CD14-positive monocyte (primary cell): ENCODE data around the gene GLMP. TPM values are rescaled to one million over a fixed set of nuclear protein-coding genes. Genes with fewer than 3 reads are reported as not detected.

Source experiments
- DNase-seq, 3 donors: peaks; one replicate each; pipeline ENCODE4 v3.0.0-alpha.2; 2011 to 2022
- H2AFZ ChIP-seq: 2 replicates; pipeline ENCODE4 v1.6.0; 2012; ENCODE audit warnings: mild to moderate bottlenecking, low read depth, low read length, inconsistent platforms; ENCODE audit not compliant: insufficient read depth, poor library complexity, severe bottlenecking
- H3K27ac ChIP-seq, 2 donors: 1 replicate in 1 of 2; 2 replicates in 1 of 2; pipeline ENCODE4 v1.5.1; 2012 to 2013; ENCODE audit warnings: low read length in 2 of 2, control low read depth in 1 of 2, inconsistent platforms in 1 of 2, low read depth in 1 of 2, mild to moderate bottlenecking in 1 of 2
- H3K27me3 ChIP-seq, 2 donors: one replicate each; pipeline versions ENCODE4 v1.6.0 to v1.6.1; 2011 to 2013; ENCODE audit warnings: low read length in 2 of 2; ENCODE audit not compliant: control insufficient read depth in 2 of 2, insufficient read depth in 2 of 2
- H3K36me3 ChIP-seq, 2 donors: replicated peaks in 1 of 2; 1 replicate in 1 of 2; 2 replicates in 1 of 2; pipeline versions ENCODE4 v1.5.1 to v1.6.1; 2012 to 2013; ENCODE audit warnings: low read length in 2 of 2, control low read depth in 1 of 2, inconsistent platforms in 1 of 2, mild to moderate bottlenecking in 1 of 2; ENCODE audit not compliant: insufficient read depth in 2 of 2, control insufficient read depth in 1 of 2
- H3K4me1 ChIP-seq, 2 donors: 1 replicate in 1 of 2; 2 replicates in 1 of 2; pipeline versions ENCODE4 v1.5.1 to v1.6.1; 2012 to 2013; ENCODE audit warnings: low read length in 2 of 2, control low read depth in 1 of 2, inconsistent platforms in 1 of 2, mild to moderate bottlenecking in 1 of 2, moderate library complexity in 1 of 2; ENCODE audit not compliant: insufficient read depth in 2 of 2, control insufficient read depth in 1 of 2
- H3K4me2 ChIP-seq: replicated peaks from 2 replicates; pipeline ENCODE3; 2012; ENCODE audit warnings: low read length, moderate library complexity, mild to moderate bottlenecking; ENCODE audit not compliant: poor library complexity, severe bottlenecking; ENCODE audit errors: extremely low read depth
- H3K4me3 ChIP-seq, 3 experiments: fragments of 200-600 bp in 1 of 3; sonication (generic) in 1 of 3; replicated peaks in 1 of 3; 1 replicate in 2 of 3; 2 replicates in 1 of 3; pipeline ENCODE4 v1.5.1; 2011 to 2013; ENCODE audit warnings: low read length in 3 of 3, mild to moderate bottlenecking in 3 of 3, control low read depth in 2 of 3, low read depth in 2 of 3, inconsistent platforms in 1 of 3, moderate library complexity in 1 of 3
- H3K79me2 ChIP-seq: 2 replicates; pipeline ENCODE4 v1.6.0; 2012; ENCODE audit warnings: mild to moderate bottlenecking, control low read depth, inconsistent platforms, low read length, moderate library complexity; ENCODE audit not compliant: insufficient read depth
- H3K9ac ChIP-seq: 2 replicates; pipeline ENCODE4 v1.6.0; 2017; ENCODE audit warnings: low read length, mild to moderate bottlenecking; ENCODE audit not compliant: insufficient read depth, poor library complexity, severe bottlenecking
- H3K9me3 ChIP-seq, 2 donors: replicated peaks in 1 of 2; 1 replicate in 1 of 2; 2 replicates in 1 of 2; pipeline versions ENCODE4 v1.5.1 to v1.6.1; 2012 to 2013; ENCODE audit warnings: low read length in 2 of 2, control low read depth in 1 of 2; ENCODE audit not compliant: control insufficient read depth in 1 of 2, insufficient read depth in 1 of 2
- H4K20me1 ChIP-seq: 2 replicates; pipeline ENCODE4 v1.6.0; 2012; ENCODE audit warnings: mild to moderate bottlenecking, low read length, control low read depth, moderate library complexity; ENCODE audit not compliant: insufficient read depth
- H3K27ac Mint-ChIP-seq, 7 donors: one replicate each; pipeline ENCODE4 v1.8.0; 2020; ENCODE audit warnings: mild to moderate bottlenecking in 7 of 7, mixed read lengths in 7 of 7, moderate library complexity in 6 of 7, inconsistent platforms in 2 of 7
- H3K27me3 Mint-ChIP-seq, 3 donors: one replicate each; pipeline ENCODE4 v1.8.0; 2021 to 2022; ENCODE audit warnings: low read depth in 3 of 3, mild to moderate bottlenecking in 3 of 3, mixed read lengths in 3 of 3, moderate library complexity in 3 of 3, inconsistent platforms in 1 of 3
- H3K36me3 Mint-ChIP-seq, 2 donors: one replicate each; pipeline ENCODE4 v1.8.0; 2020; ENCODE audit warnings: mixed read lengths in 2 of 2, inconsistent platforms in 1 of 2, mild to moderate bottlenecking in 1 of 2
- H3K4me1 Mint-ChIP-seq: one replicate; pipeline ENCODE4 v1.8.0; 2020; ENCODE audit warnings: mild to moderate bottlenecking, mixed read lengths
- H3K4me3 Mint-ChIP-seq, 2 donors: one replicate each; pipeline ENCODE4 v1.8.0; 2020; ENCODE audit warnings: mild to moderate bottlenecking in 2 of 2, mixed read lengths in 2 of 2, moderate library complexity in 1 of 2
- H3K9me3 Mint-ChIP-seq, 7 donors: one replicate each; pipeline ENCODE4 v1.8.0; 2020 to 2022; ENCODE audit warnings: mixed read lengths in 7 of 7, mild to moderate bottlenecking in 6 of 7, moderate library complexity in 6 of 7, inconsistent platforms in 2 of 7
- CTCF ChIP-seq: fragments of 200-600 bp; IDR thresholded peaks from one replicate; pipeline ENCODE4 v1.8.0; 2022; ENCODE audit warnings: antibody characterized with exemption, mild to moderate bottlenecking
- WGBS: methylation state at CpG from one replicate; pipeline ENCODE4 v1.1.5; 2013; ENCODE audit warnings: missing lambda C conversion rate; ENCODE audit not compliant: insufficient coverage; 5-methylcytosine and 5-hydroxymethylcytosine counted together
- intact Hi-C, 2 donors: fragments of 100-400 bp; cut with micrococcal nuclease; formaldehyde crosslinking; loops; one replicate each; pipeline versions ENCODE4 v1.15.0 to v1.15.1; 2023
- polyA plus RNA-seq, 3 donors: library from polyadenylated mRNA; depleted of rRNA in 1 of 3; unstranded in 2 of 3; stranded (reverse) in 1 of 3; fragments of 300-500 nt in 2 of 3; fragments of >200 nt in 1 of 3; fragmentation: Illumina TruSeq in 2 of 3; gene quantifications; 1 replicate in 2 of 3; 2 replicates in 1 of 3; pipeline ENCODE4 v1.2.3, GENCODE V29; 2012 to 2021

The GLMP gene
- polyA plus RNA-seq, 3 donors = 24.3 to 59.6 (median 34.7) TPM

GRCh38 chr1:156242738-156243137 is 52.7 kb downstream of the GLMP start:
- no peak for TF ChIP-seq CTCF
- Mint-ChIP-seq H3K27me3 (peaks cover 21 to 40% (median 35%) of the 10 kb centered on the region in 3 donors), H3K36me3 (peaks cover 40 to 44% of the 10 kb centered on the region in 2 donors), H3K4me3 (no peak overlapping the region), H3K27ac (no peak overlapping the region), H3K4me1 (peaks cover 14% of the 10 kb centered on the region), H3K9me3 (peaks cover 0 to 9% (median 0%) of the 10 kb centered on the region in 7 donors)
- Histone ChIP-seq H3K27me3 (peaks cover 10 to 31% of the 10 kb centered on the region in 2 donors), H4K20me1 (peaks cover 19% of the 10 kb centered on the region), H3K9ac (no peak overlapping the region), H3K36me3 (peaks cover 27 to 33% of the 10 kb centered on the region in 2 donors), H3K27ac (no peak overlapping the region), H3K4me3 (no peak overlapping the region), H3K9me3 (peaks cover 0 to 12% of the 10 kb centered on the region in 2 donors), H3K4me2 (no peak overlapping the region), H2AFZ (no peak overlapping the region), H3K79me2 (no peaks in the 10 kb centered on the region), H3K4me1 (peaks cover 9 to 14% of the 10 kb centered on the region in 2 donors)
- DNase-seq = no peak
- intact Hi-C loops = no loop called here
- 99% methylated on average over 10 of the region's 10 CpGs for WGBS

Other genes starting within 250 kb of the GLMP start
- gene UBQLN4, start 241.9 kb downstream of the GLMP start, polyA plus RNA-seq = 10 to 100 TPM in 1 of 3 donors, 1 to 10 TPM in 2; 2.3 to 15.9 (median 2.9) TPM
- 100 to 1,000 TPM in 2 of 3 donors, 10 to 100 TPM in 1; 99.8 to 227 (median 210) TPM for gene LAMTOR2, start 240.9 kb downstream of the GLMP start, polyA plus RNA-seq
- under 1 TPM in 1 of 3 donors, not detected in 2; 0.23 TPM for gene RAB25, start 234.5 kb downstream of the GLMP start, polyA plus RNA-seq
- not detected for gene MEX3A, start 213.2 kb downstream of the GLMP start, polyA plus RNA-seq
- 10 to 100 TPM; 16.5 to 45.5 (median 24.7) TPM for gene LMNA, start 181.0 kb downstream of the GLMP start, polyA plus RNA-seq
- gene SEMA4A, start 142.1 kb downstream of the GLMP start, polyA plus RNA-seq = 100 to 1,000 TPM in 2 of 3 donors, 10 to 100 TPM in 1; 72.3 to 121 (median 116) TPM
- gene SLC25A44, start 101.6 kb downstream of the GLMP start, polyA plus RNA-seq = 10 to 100 TPM; 17.1 to 28.8 (median 24.1) TPM
- 10 to 100 TPM; 83.7 to 90.4 (median 86.1) TPM for gene PMF1, start 82.7 kb downstream of the GLMP start, polyA plus RNA-seq
- 1 to 10 TPM in 1 of 3 donors, not detected in 2; 2.2 TPM for gene BGLAP, start 53.5 kb downstream of the GLMP start, polyA plus RNA-seq
- 1 to 10 TPM in 1 of 3 donors, not detected in 2; 7.7 TPM for gene PAQR6, start 47.6 kb downstream of the GLMP start, polyA plus RNA-seq
- gene SMG5, start 12.9 kb downstream of the GLMP start, polyA plus RNA-seq = 10 to 100 TPM in 1 of 3 donors, 1 to 10 TPM in 2; 4.4 to 72.4 (median 7.0) TPM
- gene TMEM79, start 11.4 kb downstream of the GLMP start, polyA plus RNA-seq = 10 to 100 TPM in 1 of 3 donors, 1 to 10 TPM in 2; 1.2 to 12.0 (median 1.4) TPM
- not detected for gene VHLL, start 3.6 kb upstream of the GLMP start, polyA plus RNA-seq
- gene CCT3, start 42.6 kb upstream of the GLMP start, polyA plus RNA-seq = 10 to 100 TPM; 65.3 to 97.3 (median 94.8) TPM
- gene TSACC, start 42.8 kb upstream of the GLMP start, polyA plus RNA-seq = under 1 TPM in 1 of 3 donors, not detected in 2; 0.67 TPM
- under 1 TPM in 1 of 3 donors, not detected in 2; 0.08 TPM for gene RHBG, start 73.5 kb upstream of the GLMP start, polyA plus RNA-seq
- 10 to 100 TPM in 1 of 3 donors, 1 to 10 TPM in 2; 4.5 to 66.4 (median 8.0) TPM for gene MEF2D, start 205.1 kb upstream of the GLMP start, polyA plus RNA-seq